GM23248 (cell line): Measurements from ENCODE around the gene PITPNM3. TPM values are rescaled to one million over a fixed set of nuclear protein-coding genes. Genes with fewer than 3 reads are reported as not detected.
A peak's percentile ranks its signal among the peaks of the same experiment; 100 is the strongest.

ENCODE experiments used
- DNase-seq: peaks from one replicate; pipeline ENCODE4 v3.0.0-alpha.2; 2015
- H2AFZ ChIP-seq: fragments of 200-600 bp; sonication (generic); 2 replicates; pipeline ENCODE4 v1.6.1; 2016; ENCODE audit warnings: antibody characterized with exemption
- H3F3A ChIP-seq: fragments of 200-600 bp; sonication (generic); 2 replicates; pipeline ENCODE4 v1.6.1; 2016; ENCODE audit warnings: mild to moderate bottlenecking, antibody characterized with exemption, mixed run types; ENCODE audit not compliant: insufficient read depth
- H3K27ac ChIP-seq: fragments of 200-600 bp; sonication (generic); 2 replicates; pipeline ENCODE4 v1.5.1; 2016; ENCODE audit warnings: mild to moderate bottlenecking
- H3K27me3 ChIP-seq: fragments of 200-600 bp; sonication (generic); replicated peaks from 2 replicates; pipeline ENCODE4 v1.6.1; 2016; ENCODE audit warnings: mild to moderate bottlenecking; ENCODE audit not compliant: insufficient read depth
- H3K36me3 ChIP-seq: fragments of 200-600 bp; sonication (generic); 2 replicates; pipeline ENCODE4 v1.6.1; 2016; ENCODE audit warnings: low read depth, mild to moderate bottlenecking
- H3K4me1 ChIP-seq: fragments of 200-600 bp; sonication (generic); 2 replicates; pipeline ENCODE4 v1.6.1; 2016; ENCODE audit warnings: mild to moderate bottlenecking; ENCODE audit not compliant: insufficient read depth
- H3K4me2 ChIP-seq: fragments of 200-600 bp; sonication (generic); one replicate; pipeline ENCODE4 v1.6.1; 2016; ENCODE audit warnings: mild to moderate bottlenecking; ENCODE audit not compliant: unreplicated experiment
- H3K4me3 ChIP-seq: fragments of 200-600 bp; sonication (generic); 2 replicates; pipeline ENCODE4 v1.5.1; 2016; ENCODE audit warnings: mild to moderate bottlenecking
- H3K79me2 ChIP-seq: fragments of 200-600 bp; sonication (generic); 2 replicates; pipeline ENCODE4 v1.6.1; 2016; ENCODE audit warnings: mild to moderate bottlenecking; ENCODE audit not compliant: insufficient read depth
- H3K9ac ChIP-seq: fragments of 200-600 bp; sonication (generic); 2 replicates; pipeline ENCODE4 v1.6.1; 2016; ENCODE audit warnings: mild to moderate bottlenecking
- H3K9me2 ChIP-seq: fragments of 200-600 bp; sonication (generic); 2 replicates; pipeline ENCODE4 v1.6.1; 2016; ENCODE audit warnings: mixed run types, mild to moderate bottlenecking, moderate library complexity; ENCODE audit not compliant: insufficient read depth
- H3K9me3 ChIP-seq: fragments of 200-600 bp; sonication (generic); one replicate; pipeline ENCODE4 v1.6.1; 2017; ENCODE audit warnings: low read depth
- H4K20me1 ChIP-seq: fragments of 200-600 bp; sonication (generic); 2 replicates; pipeline ENCODE4 v1.6.0; 2016; ENCODE audit not compliant: insufficient read depth
- EZH2 ChIP-seq: fragments of 200-600 bp; sonication (generic); IDR thresholded peaks from 2 replicates; pipeline ENCODE4 v1.6.1; 2018; ENCODE audit warnings: antibody characterized with exemption, mild to moderate bottlenecking; ENCODE audit not compliant: insufficient read depth, poor library complexity, severe bottlenecking
- EZH2phosphoT487 ChIP-seq: fragments of 200-600 bp; sonication (generic); IDR thresholded peaks from 2 replicates; pipeline ENCODE4 v1.6.1; 2018; ENCODE audit warnings: antibody characterized with exemption, moderate library complexity, mild to moderate bottlenecking, low read depth; ENCODE audit not compliant: insufficient read depth
- WGBS, 2 experiments: methylation state at CpG; one replicate each; pipeline ENCODE4 v1.1.6; 2015 to 2017; ENCODE audit warnings: low lambda C conversion rate in 2 of 2, low coverage in 1 of 2; ENCODE audit errors: missing lambda C conversion rate in 2 of 2; 5-methylcytosine and 5-hydroxymethylcytosine counted together
- in situ Hi-C: fragments of 300-500 bp; cut with MboI; formaldehyde crosslinking; loops from 2 replicates; pipeline ENCODE4 v1.15.0; 2020
- polyA plus RNA-seq: library from polyadenylated mRNA; unstranded; fragments of >200 nt; fragmentation: Nextera tagmentation; extraction: Ambion mirVana; gene quantifications from 2 replicates; pipeline ENCODE4 v1.2.1, GENCODE V29; 2016
- total RNA-seq: library from RNA; depleted of rRNA; stranded (reverse); fragments of >200 nt; shearing (Covaris generic); gene quantifications from 2 replicates; pipeline ENCODE4 v1.2.3, GENCODE V29; 2014

Gene PITPNM3
- total and polyA plus RNA-seq, 2 experiments from 2014 or later: 6.5 to 12.8 TPM

GRCh38 chr17:6476076-6476809 lies 80.1 kb downstream of the PITPNM3 start:
- no peak overlapping the region for H3K4me2 ChIP-seq
- H3K9me2 ChIP-seq: no peaks in the 10 kb centered on the region
- H3K79me2 ChIP-seq: no peaks in the 10 kb centered on the region
- no peaks in the 10 kb centered on the region for H3K9me3 ChIP-seq
- peaks cover 14% of the 10 kb centered on the region for H3K4me1 ChIP-seq
- H4K20me1 ChIP-seq: no peaks in the 10 kb centered on the region
- no peak overlapping the region for H3K27ac ChIP-seq
- peak; percentile 31 for DNase-seq
- H3K36me3 ChIP-seq: no peaks in the 10 kb centered on the region
- H2AFZ ChIP-seq: no peak overlapping the region
- WGBS, 2 experiments: 68 to 70% methylated on average over 8 of the region's 8 CpGs
- H3K4me3 ChIP-seq: no peak overlapping the region
- no peak overlapping the region for H3K9ac ChIP-seq
- in situ Hi-C loops: no loop called here
- H3F3A ChIP-seq: peaks cover 17% of the 10 kb centered on the region; the same call in 1 of the 2 replicates
- H3K27me3 ChIP-seq: no peaks in the 10 kb centered on the region
- no peak for TF ChIP-seq EZH2phosphoT487

GRCh38 chr17:6475411-6475810 lies 80.9 kb downstream of the PITPNM3 start:
- peaks cover 14% of the 10 kb centered on the region for H3K4me1 ChIP-seq
- DNase-seq: no peak
- no peak overlapping the region for H2AFZ ChIP-seq
- no peaks in the 10 kb centered on the region for H3K36me3 ChIP-seq
- no peaks in the 10 kb centered on the region for H3K9me2 ChIP-seq
- H3K79me2 ChIP-seq: no peaks in the 10 kb centered on the region
- H3K9me3 ChIP-seq: no peaks in the 10 kb centered on the region
- no peak for TF ChIP-seq EZH2
- no peak for TF ChIP-seq EZH2phosphoT487
- 48 to 51% methylated on average over 4 of the region's 4 CpGs for WGBS, 2 experiments
- no peak overlapping the region for H3K4me3 ChIP-seq
- no peak overlapping the region for H3K4me2 ChIP-seq
- peaks cover 17% of the 10 kb centered on the region; the same call in 1 of the 2 replicates for H3F3A ChIP-seq
- no peaks in the 10 kb centered on the region for H3K27me3 ChIP-seq
- no peaks in the 10 kb centered on the region for H4K20me1 ChIP-seq
- in situ Hi-C loops: no loop called here
- no peak overlapping the region for H3K9ac ChIP-seq
- H3K27ac ChIP-seq: no peak overlapping the region

- Histone ChIP-seq H3K9me3 (no peaks in the 10 kb centered on the region), H3K9ac (no peak overlapping the region), H3K27me3 (no peaks in the 10 kb centered on the region)
Observed at GRCh38 chr17:6474906-6475305, 81.4 kb downstream of the PITPNM3 start.

GRCh38 chr17:6474376-6474775 lies 82.0 kb downstream of the PITPNM3 start:
- peaks cover 17% of the 10 kb centered on the region; the same call in 1 of the 2 replicates for H3F3A ChIP-seq
- H3K79me2 ChIP-seq: no peaks in the 10 kb centered on the region
- H3K4me2 ChIP-seq: no peak overlapping the region
- no peak overlapping the region for H3K4me3 ChIP-seq
- TF ChIP-seq EZH2: no peak
- TF ChIP-seq EZH2phosphoT487: no peak
- no peak for DNase-seq
- WGBS, 2 experiments: 85 to 89% methylated on average over 22 of the region's 22 CpGs
- H2AFZ ChIP-seq: no peak overlapping the region
- in situ Hi-C loops: no loop called here
- H3K27me3 ChIP-seq: no peaks in the 10 kb centered on the region
- H3K4me1 ChIP-seq: peaks cover 14% of the 10 kb centered on the region
- H3K27ac ChIP-seq: no peak overlapping the region
- H3K9ac ChIP-seq: no peak overlapping the region
- no peaks in the 10 kb centered on the region for H4K20me1 ChIP-seq
- no peaks in the 10 kb centered on the region for H3K9me2 ChIP-seq
- H3K36me3 ChIP-seq: no peaks in the 10 kb centered on the region; the same call in 1 of the 2 replicates
- H3K9me3 ChIP-seq: no peaks in the 10 kb centered on the region

More at GRCh38 chr17:6474906-6475305, 81.4 kb downstream of the PITPNM3 start:
- H3F3A ChIP-seq: peaks cover 17% of the 10 kb centered on the region; the same call in 1 of the 2 replicates
- no peak overlapping the region for H3K27ac ChIP-seq
- no peaks in the 10 kb centered on the region for H3K9me2 ChIP-seq
- H4K20me1 ChIP-seq: no peaks in the 10 kb centered on the region
- H3K4me1 ChIP-seq: peaks cover 14% of the 10 kb centered on the region
- TF ChIP-seq EZH2phosphoT487: no peak
- TF ChIP-seq EZH2: no peak
- no peak for DNase-seq
- H3K4me3 ChIP-seq: no peak overlapping the region
- no peaks in the 10 kb centered on the region for H3K79me2 ChIP-seq
- H3K4me2 ChIP-seq: no peak overlapping the region
- in situ Hi-C loops: no loop called here
- H2AFZ ChIP-seq: no peak overlapping the region
- H3K36me3 ChIP-seq: no peaks in the 10 kb centered on the region; the same call in 1 of the 2 replicates
- WGBS, 2 experiments: 61 to 63% methylated on average over 7 of the region's 7 CpGs
